ENCODE results near the gene CACNA1H. TPM values are rescaled to one million over a fixed set of nuclear protein-coding genes. Genes with fewer than 3 reads are reported as not detected.

Gene CACNA1H
- total and polyA plus RNA-seq, 2 of the 8 experiments (the other 6 are each of a cell fraction or from before 2014, with no cell fraction given): 14.0 to 28.7 TPM

DNA sequence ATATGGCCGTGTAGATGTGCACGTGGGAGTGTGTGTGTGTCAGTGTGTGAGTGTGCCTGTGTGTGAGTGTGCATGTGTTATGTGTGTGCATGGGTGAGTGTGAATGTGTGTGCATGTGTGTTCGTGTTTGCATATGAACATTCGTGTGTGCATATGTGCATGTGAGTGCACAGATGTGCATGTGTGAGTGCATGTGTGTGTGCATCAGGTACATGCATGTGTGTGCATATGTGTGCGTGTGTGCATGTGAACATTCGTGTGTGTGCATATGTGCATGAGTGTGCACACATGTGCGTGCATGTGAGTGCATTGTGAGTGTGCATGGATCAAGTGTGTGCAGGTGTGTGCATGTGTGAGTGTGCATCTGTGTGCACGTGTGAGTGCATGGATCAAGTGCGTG lies 85.1 kb downstream of the CACNA1H start (continued):
- TF ChIP-seq, protein P1, sequence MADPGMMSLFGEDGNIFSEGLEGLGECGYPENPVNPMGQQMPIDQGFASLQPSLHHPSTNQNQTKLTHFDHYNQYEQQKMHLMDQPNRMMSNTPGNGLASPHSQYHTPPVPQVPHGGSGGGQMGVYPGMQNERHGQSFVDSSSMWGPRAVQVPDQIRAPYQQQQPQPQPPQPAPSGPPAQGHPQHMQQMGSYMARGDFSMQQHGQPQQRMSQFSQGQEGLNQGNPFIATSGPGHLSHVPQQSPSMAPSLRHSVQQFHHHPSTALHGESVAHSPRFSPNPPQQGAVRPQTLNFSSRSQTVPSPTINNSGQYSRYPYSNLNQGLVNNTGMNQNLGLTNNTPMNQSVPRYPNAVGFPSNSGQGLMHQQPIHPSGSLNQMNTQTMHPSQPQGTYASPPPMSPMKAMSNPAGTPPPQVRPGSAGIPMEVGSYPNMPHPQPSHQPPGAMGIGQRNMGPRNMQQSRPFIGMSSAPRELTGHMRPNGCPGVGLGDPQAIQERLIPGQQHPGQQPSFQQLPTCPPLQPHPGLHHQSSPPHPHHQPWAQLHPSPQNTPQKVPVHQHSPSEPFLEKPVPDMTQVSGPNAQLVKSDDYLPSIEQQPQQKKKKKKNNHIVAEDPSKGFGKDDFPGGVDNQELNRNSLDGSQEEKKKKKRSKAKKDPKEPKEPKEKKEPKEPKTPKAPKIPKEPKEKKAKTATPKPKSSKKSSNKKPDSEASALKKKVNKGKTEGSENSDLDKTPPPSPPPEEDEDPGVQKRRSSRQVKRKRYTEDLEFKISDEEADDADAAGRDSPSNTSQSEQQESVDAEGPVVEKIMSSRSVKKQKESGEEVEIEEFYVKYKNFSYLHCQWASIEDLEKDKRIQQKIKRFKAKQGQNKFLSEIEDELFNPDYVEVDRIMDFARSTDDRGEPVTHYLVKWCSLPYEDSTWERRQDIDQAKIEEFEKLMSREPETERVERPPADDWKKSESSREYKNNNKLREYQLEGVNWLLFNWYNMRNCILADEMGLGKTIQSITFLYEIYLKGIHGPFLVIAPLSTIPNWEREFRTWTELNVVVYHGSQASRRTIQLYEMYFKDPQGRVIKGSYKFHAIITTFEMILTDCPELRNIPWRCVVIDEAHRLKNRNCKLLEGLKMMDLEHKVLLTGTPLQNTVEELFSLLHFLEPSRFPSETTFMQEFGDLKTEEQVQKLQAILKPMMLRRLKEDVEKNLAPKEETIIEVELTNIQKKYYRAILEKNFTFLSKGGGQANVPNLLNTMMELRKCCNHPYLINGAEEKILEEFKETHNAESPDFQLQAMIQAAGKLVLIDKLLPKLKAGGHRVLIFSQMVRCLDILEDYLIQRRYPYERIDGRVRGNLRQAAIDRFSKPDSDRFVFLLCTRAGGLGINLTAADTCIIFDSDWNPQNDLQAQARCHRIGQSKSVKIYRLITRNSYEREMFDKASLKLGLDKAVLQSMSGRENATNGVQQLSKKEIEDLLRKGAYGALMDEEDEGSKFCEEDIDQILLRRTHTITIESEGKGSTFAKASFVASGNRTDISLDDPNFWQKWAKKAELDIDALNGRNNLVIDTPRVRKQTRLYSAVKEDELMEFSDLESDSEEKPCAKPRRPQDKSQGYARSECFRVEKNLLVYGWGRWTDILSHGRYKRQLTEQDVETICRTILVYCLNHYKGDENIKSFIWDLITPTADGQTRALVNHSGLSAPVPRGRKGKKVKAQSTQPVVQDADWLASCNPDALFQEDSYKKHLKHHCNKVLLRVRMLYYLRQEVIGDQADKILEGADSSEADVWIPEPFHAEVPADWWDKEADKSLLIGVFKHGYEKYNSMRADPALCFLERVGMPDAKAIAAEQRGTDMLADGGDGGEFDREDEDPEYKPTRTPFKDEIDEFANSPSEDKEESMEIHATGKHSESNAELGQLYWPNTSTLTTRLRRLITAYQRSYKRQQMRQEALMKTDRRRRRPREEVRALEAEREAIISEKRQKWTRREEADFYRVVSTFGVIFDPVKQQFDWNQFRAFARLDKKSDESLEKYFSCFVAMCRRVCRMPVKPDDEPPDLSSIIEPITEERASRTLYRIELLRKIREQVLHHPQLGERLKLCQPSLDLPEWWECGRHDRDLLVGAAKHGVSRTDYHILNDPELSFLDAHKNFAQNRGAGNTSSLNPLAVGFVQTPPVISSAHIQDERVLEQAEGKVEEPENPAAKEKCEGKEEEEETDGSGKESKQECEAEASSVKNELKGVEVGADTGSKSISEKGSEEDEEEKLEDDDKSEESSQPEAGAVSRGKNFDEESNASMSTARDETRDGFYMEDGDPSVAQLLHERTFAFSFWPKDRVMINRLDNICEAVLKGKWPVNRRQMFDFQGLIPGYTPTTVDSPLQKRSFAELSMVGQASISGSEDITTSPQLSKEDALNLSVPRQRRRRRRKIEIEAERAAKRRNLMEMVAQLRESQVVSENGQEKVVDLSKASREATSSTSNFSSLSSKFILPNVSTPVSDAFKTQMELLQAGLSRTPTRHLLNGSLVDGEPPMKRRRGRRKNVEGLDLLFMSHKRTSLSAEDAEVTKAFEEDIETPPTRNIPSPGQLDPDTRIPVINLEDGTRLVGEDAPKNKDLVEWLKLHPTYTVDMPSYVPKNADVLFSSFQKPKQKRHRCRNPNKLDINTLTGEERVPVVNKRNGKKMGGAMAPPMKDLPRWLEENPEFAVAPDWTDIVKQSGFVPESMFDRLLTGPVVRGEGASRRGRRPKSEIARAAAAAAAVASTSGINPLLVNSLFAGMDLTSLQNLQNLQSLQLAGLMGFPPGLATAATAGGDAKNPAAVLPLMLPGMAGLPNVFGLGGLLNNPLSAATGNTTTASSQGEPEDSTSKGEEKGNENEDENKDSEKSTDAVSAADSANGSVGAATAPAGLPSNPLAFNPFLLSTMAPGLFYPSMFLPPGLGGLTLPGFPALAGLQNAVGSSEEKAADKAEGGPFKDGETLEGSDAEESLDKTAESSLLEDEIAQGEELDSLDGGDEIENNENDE (IDR thresholded peaks at IDR 0.05; ENCODE audit: insufficient replicate concordance, low read length): no peak
- TF ChIP-seq SRF (IDR thresholded peaks at IDR 0.05; ENCODE audit: low read depth, low read length): no peak
